Fibroblast of lung (primary cell): ENCODE data around the gene AP5B1.

Experiments
- CTCF ChIP-seq, 2 donors: IDR thresholded peaks in 1 of 2; conservative IDR thresholded peaks in 1 of 2; 1 replicate in 1 of 2; 2 replicates in 1 of 2; pipeline ENCODE4 v1.5.1; 2011 to 2012; ENCODE audit warnings: low read length in 2 of 2, control low read depth in 1 of 2, inconsistent platforms in 1 of 2, low read depth in 1 of 2, mild to moderate bottlenecking in 1 of 2
- EZH2 ChIP-seq: IDR thresholded peaks from 2 replicates; pipeline ENCODE4 v1.5.1; 2012; ENCODE audit warnings: low read length, control low read depth, mild to moderate bottlenecking; ENCODE audit errors: missing control alignments

- TF ChIP-seq CTCF (conservative IDR thresholded peaks at IDR 0.05 in 1 of 2, IDR thresholded peaks at IDR 0.05 in 1 of 2; ENCODE audit: low read depth in 1 of 2, low read length in 2 of 2), result no peak
- no peak for TF ChIP-seq EZH2
Measured at GRCh38 chr11:65741185-65741584, 39.6 kb downstream of the AP5B1 start.
